Left lobe of liver (tissue), 2 donors: ENCODE data around the gene PMM2. TPM values are rescaled to one million over a fixed set of nuclear protein-coding genes. Genes with fewer than 3 reads are reported as not detected.
"Not testable (repeated sequence)": the region's sequence is repeated elsewhere in the genome, so short reads cannot be mapped to it uniquely, and the experiment has no call there.

Source experiments
- ATAC-seq: fragments of 200-7000 bp; cut with Tn5 transposase; one replicate; pipeline ENCODE4 v1.9.1; 2020; ENCODE audit warnings: mild to moderate bottlenecking, moderate library complexity
- DNase-seq: peaks from one replicate; pipeline ENCODE4 v3.0.0-alpha.2; 2020; ENCODE audit warnings: low spot score
- total RNA-seq: library from RNA; stranded (reverse); gene quantifications from one replicate; pipeline ENCODE4 v1.2.1, GENCODE V29; 2021
- donor health status: DM: no; HTN: no; CAD: no; lungs with moderate emphysema.
- donor health status: DM: no; HTN: yes; CAD: no.

The PMM2 gene
- total RNA-seq, 1 donor from 2014 or later, result 22.9 TPM

DNA sequence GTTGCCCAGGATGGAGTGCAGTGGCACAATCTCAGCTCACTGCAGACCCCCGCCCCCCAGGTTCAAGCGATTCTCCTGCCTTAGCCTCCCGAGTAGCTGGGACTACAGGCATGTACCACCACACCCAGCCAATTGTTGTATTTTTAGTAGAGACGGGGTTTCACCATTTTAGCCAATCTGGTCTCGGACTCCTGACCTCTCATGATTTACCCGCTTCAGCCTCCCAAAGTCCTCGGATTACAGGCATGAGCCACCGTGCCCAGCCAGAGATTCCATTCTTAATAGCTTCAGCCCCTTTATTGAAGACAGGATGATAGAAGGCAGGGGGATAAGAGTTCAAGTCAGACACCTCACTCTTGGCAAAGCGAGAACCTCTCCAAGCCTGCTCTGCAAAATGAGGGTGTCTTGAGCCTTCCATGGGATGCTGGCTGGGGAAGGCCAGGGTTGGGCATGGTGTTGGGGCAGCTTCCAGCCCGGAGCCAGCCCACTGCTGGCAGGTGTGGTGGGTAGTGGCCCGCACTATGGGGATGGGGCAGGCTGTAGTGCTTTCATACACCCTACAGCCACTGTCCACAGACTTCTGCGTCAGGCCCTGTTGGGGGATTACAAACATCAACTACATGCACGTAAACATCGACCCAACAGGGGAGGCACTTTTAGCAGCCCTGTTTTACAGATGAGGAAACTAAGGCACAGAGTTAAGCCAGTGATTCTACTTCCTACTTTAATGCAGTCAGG is 67.7 kb downstream of the PMM2 start:
- ATAC-seq, result no peak
- DNase-seq, result no peak

DNA sequence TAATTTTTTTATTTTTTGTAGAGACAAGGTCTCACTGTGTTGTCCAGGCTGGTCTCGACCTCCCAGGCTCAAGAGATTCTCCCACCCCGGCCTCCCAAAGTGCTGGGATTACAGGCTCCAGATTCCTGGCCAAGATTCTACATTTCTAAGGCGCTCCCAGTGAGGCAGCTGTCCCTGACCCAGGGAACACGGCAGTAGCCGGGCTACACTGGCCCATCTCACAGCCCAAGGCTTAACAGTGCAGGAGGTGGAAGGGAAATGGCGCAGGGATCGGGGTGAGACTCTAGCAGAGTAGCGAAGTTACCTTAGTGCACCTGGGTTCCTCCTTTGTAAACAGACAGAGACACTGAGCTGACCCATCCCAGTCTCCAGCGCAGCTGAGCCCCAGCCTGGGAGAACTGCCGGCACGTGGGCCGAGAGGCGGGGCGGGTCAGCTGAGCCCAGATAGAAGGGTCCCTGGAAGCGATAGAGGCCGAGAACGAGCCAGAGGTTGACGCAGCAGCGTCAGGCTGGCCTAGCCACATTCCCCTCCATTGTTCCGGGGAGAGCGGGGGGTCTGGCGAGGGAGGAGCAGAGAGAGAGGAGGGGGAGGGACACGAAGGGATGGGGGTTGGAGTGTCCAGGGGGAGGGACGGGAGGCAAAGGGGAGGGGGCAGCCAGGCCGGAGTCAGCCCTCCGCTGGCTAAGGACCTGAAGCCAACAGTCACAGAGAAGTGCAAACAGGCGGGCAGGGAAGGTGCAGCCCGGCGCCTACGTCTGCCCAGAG is 68.7 kb downstream of the PMM2 start:
- DNase-seq (peak; percentile 77), ATAC-seq (peak; percentile 6)

DNA sequence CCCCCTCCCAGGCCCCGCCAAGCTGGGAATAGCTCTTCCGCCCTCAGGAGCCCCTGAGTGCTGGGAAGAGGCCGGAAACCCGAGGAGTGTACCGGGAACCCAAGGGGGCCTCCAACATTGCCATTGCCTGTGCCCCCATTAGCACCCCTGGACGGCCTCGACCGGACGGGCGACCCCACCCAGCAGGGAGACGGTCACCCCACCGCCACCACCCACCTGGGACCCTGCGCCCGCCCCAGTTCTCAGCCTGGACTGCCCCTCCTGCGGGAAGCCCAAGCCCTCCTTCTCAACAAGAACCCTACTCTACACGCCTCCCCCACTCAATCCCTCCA is 69.2 kb downstream of the PMM2 start:
- DNase-seq, result no peak
- ATAC-seq, result no peak

DNA sequence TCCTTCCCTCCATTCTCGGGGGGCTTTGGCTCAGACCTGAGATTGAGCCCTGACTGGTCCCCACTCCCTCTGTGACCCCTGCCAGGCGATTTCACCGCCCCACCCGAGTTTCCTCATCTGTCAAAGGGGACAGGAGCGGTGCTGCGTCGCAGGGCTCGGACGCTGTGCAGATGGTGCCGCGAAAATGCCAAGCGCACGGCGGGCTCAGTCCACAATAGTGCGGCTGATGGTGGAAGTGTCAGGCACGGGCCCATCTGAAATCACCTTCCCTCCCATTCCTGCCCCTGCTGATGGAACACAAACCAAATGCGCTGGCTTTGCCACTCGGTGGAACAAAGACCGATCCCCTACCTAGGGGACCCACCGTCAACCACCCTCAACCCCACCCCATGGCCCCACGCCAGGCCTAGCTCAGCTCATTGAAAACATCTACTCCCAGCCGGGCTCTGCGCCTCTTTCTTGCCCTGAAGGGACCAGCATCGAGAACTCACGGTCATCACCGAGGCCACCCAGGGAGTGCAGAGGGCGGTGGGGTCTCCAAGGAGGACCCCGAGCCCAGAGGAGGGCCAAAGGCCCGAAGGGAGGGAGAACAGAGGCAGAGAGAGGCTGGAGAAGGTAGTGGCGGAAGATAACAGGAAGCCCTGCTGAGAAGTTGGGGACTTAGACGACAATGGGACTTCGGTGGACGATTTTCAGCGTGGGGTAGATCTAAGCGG is 69.7 kb downstream of the PMM2 start:
- ATAC-seq, result no peak
- peak; percentile 73 for DNase-seq

DNA sequence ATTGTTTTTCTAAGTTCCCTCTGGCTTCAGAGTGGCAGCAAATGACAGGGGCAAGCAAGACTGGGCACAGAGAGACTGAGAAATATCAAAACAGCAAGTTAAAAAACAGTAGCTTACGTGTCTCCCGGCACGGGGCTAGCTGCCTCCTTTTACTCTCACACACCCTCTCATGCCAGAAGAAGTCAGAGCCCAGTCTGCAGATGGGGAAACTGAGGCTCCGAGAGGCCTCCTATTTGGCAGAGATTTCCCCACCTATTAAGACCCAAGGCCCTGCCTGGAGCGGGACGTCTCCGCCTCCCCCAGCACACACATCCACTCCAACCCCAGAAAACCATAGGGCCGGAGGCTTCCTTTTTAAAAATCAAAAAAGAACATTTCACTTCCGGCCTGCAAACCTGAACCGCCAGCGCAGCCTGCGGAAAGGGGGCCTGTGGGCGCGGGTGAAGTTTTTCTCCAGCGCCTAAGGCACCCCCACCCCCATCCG is 70.3 kb downstream of the PMM2 start:
- no peak for DNase-seq
- no peak for ATAC-seq

DNA sequence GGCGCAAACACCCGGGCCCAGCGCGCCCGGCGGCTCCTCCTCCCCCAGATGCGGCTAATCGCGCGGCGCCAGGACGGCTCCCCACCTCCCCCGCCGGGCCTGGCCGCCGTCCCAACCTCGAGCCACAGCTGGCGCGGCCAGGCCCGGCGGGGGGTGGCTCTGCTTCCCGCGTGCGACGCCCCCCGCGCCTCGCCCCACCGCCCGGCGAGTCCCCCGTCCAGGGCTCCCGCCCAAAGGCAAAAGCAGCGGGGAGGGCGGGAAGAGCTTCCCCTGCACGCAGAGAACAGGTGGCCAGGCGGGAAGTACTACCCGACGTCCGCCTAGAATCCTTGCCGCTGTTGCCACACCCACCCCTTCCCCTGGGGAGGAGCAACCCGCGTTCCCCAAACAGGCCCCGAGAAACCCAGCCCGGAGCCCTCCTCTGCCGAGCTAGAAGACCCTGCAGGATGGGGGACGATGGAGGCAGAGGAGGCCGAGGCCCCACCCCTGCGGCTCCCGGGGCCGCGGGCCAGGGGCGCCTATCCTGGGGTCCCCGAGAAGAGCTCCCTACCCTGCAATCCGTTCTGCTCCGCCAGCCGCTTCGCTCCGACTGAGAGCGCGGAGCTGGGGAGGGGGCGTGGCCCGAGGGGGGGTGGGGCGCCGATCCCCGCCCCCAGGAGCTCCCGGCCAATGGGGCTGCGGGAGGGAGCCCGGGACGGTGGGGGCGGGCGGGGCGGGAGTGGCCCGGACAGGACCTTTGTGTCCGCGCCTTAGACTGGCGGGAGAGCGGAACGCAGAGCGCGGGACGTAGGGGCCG is 71.0 kb downstream of the PMM2 start, which contains the start of gene CARHSP1:
Gene CARHSP1, minus strand, starts transcription at position 591 of the 796 bp plus-strand sequence. CDS start 9,678 bp downstream, outside the sequence.
- ATAC-seq (peak; percentile 75), DNase-seq (peak; percentile 88)

DNA sequence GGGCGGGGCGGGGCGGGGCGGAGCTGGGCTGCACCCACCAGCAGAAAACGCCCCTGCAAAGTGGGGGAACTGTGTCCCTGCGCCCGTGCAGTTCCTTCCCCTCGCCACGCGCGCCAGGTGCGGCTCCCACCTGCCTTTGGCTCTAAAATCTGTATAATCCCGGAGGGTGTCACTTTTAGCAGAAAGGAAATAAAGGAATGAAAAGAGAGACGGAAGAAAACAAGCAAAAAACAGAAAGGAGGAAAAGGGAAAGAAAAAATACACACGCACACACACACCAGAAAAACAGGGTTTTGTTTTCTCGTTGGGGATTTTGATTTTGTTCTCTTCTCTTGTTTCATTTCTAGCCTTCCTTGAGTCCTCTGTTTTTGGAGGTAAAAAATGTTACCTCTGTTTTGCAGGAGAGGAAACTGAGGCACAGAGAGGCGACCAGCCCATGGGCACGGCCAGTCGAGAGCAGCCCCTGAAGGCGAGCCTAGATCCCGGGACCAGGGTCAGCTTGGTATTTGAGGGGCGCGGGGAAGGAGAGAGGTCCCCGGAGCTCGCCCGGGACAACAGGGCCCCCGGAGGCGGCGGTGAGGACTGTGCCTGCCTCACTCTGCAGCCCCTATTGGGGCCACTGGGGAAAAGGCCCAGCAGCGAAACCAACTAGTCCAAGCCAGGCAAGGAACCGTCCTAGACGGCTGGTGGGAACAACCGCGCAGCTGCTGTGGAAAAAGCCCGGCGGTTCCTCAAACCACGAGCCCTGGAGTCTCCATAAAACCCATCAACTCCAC is 71.8 kb downstream of the PMM2 start:
- ATAC-seq (no peak), DNase-seq (no peak)

DNA sequence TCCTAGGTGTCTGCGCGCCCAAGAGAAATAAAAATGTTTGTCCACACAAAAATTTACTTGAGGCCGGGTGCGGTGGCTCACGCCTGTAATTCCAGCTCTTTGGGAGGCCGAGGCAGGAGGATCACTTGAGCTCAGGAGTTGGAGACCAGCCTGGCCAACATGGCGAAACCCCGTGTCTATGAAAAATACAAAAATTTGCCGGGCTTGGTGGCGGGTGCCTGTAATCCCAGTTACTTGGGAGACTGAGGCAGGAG is 72.3 kb downstream of the PMM2 start:
- not testable (repeated sequence) for DNase-seq, ATAC-seq

DNA sequence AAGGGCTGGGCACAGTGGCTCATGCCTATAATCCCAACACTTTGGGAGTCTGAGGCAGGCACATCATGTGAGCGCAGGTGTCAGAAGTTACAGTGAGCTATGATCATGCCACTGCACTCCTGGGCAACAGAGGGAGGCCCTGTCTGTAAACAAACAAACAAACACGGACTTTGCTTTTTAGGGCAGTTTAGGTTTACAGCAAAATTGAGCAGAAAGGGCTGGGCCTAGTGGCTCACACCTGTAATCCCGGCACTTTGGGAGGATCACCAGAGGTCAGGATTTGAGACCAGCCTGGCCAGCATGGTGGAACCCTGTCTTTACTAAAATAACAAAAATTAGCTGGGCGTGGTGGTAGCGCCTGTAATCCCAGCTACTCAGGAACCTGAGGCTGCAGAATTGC is 74.4 kb downstream of the PMM2 start:
- no peak for DNase-seq
- peak; percentile 1 for ATAC-seq

DNA sequence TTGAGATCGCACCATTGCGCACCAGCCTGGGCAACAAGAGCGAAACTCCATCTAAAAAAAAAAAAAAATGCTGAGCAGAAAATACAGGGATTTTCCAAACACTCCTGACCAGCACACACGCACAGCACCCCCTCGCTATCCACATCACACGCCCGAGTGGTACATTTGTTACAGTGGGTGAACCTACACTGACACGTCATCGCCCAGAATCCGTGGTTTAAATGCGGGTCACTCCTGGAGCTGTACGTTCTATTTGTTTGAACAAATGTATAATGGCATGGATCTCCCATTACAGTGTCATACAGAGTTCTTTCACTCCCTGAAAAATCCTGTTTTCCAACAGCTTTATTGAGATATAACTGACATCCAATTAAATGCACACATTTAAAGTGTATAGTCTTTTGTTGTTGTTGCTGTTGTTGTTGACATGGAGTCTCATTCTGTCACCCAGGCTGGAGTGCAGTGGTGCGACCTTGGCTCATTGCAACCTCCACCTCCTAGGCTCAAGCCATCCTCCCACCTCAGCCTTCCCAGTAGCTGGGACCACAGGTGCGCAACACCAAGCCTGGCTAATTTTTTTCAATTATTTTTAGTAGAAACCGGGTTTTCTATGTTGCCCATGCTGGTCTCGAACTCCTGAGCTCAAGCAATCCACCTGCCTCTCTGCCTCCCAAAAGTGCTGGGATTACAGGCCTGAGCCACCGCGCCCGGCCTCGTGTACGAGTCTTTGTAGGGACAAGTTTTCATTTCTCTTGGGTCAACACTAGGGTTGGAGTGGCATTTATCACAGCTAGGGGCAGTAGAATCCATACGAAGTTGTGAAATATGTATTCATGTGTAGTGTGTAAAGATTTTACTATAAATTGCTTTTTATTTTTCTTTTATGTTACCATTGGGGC is 75.6 kb downstream of the PMM2 start:
- ATAC-seq (no peak), DNase-seq (no peak)

DNA sequence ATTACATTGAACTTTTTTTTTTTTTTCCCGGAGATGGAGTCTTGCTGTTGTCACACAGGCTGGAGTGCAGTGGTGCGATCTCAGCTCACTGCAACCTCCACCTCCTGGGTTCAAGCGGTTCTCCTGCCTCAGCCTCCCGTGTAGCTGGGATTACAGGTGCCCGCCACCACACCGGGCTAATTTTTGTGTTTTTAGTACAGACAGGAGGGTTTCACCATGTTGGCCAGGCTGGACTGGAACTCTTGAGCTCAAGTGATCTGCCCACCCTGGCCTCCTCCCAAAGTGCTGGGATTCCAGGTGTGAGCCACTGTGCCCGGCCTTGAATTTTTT is 76.2 kb downstream of the PMM2 start:
- not testable (repeated sequence) for DNase-seq, ATAC-seq

DNA sequence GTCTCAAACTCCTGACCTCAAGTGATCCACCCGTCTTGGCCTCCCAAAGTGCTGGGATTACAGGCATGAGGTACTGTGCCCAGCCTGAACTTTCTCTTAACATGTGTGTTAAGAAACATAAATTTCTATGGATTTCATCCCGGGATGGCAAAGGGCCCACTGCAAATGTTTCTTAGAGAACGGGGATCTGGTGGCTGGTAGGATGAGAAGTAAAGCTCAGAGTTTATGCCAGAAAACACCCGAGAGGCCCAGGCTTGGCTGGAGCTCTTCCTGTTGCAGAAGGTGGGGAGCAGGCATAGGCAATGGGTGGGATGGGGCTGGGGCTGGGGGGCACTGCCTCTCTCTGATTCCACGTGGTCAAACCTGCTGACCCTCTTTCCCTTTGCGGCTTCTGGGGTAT is 76.7 kb downstream of the PMM2 start:
- DNase-seq (no peak), ATAC-seq (no peak)

DNA sequence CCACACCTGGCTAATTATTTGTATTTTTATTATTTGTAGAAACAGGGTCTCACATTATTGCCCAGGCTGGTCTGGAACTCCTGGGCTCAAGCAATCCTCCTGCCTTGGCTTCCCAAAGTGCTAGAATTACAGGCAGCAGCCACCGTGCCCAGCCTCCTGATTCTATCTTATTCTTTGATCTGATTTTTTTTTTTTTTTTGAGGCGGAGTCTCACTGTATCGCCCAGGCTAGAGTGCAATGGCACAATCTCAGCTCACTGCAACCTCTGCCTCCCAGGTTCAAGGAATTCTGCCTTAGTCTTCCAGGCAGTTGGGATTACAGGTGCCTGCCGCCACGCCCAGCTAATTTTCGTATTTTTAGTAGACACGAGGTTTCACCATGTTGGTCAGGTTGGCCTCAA is 77.7 kb downstream of the PMM2 start:
- DNase-seq, ATAC-seq: not testable (repeated sequence)

DNA sequence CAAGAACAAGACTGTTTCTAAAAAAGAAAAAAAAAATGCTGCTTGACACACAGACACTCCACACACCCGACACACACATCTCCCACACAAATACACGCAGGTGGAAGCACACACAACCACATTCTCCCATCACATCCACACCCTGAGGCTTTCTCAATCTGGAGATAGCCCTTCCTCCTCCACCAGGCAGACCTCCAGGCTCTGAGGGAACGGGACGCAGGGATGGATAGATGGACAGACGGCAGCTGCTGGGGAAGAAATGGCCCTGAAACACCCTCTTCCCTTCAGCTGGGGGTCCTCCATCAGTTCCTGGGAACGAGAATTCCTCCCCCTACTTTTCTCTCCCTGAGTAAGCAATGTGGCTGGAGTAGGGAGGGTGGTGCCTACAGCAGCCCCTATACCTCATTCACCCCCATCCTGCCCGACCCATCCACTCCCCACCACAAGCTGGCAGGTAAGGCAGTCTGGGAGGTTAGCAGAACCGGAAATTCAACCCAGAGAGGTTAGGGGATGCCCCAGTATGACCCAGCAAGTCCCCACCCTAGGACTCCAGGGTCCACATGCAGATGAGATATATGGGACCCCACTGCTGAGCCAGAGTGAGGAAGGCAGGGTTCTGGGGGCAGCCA is 80.4 kb downstream of the PMM2 start:
- DNase-seq, result no peak
- no peak for ATAC-seq

DNA sequence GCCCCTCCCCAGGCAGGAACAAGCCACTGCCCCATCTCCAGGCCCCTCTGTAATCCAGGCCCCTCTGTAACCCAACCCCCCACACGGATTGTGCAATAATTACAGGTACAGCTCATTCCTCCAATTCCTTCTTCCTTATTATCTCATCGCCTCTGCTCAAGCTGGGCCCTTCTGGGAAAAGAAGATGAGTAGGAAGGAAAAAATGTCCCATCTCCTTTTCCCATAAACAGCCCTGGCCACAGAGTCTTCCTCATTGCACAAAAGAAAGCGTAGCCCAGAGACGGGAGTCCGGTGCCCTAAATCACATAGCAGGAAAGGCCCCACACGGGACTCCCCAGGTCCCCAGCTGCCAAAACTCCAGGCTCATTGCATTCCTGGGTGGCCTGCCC is 80.9 kb downstream of the PMM2 start:
- DNase-seq (no peak), ATAC-seq (no peak)

DNA sequence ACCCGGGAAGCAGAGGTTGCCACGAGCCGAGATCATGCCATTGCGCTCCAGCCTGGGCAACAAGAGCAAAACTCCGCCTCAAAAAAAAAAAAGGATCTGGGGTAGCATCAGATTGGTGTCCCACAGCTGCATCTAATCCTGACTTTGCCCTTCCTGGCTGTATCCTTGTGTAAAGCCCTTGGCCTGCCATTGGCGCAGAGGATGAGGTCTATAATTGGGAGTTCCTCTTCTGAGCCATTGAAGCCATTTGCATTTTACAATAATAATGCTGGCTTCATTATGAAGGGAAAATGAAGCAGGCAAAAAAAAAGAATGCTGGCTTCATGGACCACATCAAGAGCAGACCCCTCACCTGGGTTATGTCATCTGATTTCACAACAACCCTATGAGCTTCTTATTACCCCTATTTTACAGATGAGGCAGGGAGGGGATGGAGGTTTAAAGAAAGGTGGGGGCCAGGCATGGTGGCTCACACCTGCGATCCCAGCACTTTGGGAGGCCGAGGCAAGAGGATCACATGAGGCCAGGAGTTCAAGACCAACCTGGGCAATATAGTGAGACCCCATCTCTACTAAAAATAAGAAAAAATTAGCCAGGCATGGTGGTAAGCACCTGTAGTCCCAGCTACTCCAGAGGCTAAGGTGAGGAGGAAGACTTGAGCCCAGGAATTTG is 83.3 kb downstream of the PMM2 start:
- DNase-seq (no peak), ATAC-seq (no peak)

DNA sequence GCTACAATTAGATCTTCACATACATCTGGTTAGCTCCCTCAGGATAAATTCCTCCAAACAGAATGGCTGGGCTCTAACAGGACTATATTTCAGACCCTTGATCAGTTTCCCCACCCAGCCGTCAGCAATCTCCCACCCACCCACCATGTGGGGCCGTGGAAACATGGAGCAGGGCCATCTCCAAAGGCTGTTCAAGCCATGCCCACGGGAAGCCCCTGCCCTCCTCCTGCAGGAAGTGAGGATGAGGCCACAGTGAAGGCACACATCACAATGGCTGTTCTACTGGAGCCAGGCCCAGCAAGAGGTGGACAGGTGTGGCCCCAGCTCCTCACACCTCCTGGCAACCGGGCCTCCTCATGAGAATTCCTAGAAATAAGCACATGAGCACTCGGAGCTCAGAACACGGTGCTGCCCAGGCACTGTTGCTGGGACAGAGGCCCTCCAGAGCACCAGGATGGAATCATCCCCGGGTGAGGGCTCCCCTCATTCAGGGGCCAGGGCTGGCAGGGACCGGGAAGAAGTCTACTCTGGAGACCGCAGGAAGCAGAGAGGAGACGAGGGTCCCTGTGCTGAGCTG is 84.5 kb downstream of the PMM2 start, which contains the start of gene LITAFD:
Gene LITAFD, plus strand, starts transcription at position 311 of the 577 bp plus-strand sequence. CDS start 2,005 bp downstream, outside the sequence.
- DNase-seq (no peak), ATAC-seq (no peak)
